RWPE2 (cell line): ENCODE data around the gene EP400.
A peak's percentile ranks its signal among the peaks of the same experiment; 100 is the strongest.

ENCODE experiments used
- ATAC-seq: fragments of 200-7000 bp; cut with Tn5 transposase; 3 replicates; pipeline ENCODE4 v1.9.1; 2021; ENCODE audit warnings: low read depth
- DNase-seq: peaks from one replicate; pipeline ENCODE4 v3.0.0-alpha.2; 2020; ENCODE audit warnings: low spot score
- H3K27ac ChIP-seq: fragments of 450-650 bp; 2 replicates; pipeline ENCODE4 v1.5.1; 2017; ENCODE audit warnings: mild to moderate bottlenecking; ENCODE audit not compliant: poor library complexity, severe bottlenecking
- H3K27me3 ChIP-seq: fragments of 250-450 bp; sonication (Bioruptor Pico); 2 replicates; pipeline ENCODE4 v1.5.1; 2021; ENCODE audit warnings: mild to moderate bottlenecking, moderate library complexity; ENCODE audit not compliant: insufficient read depth, poor library complexity, severe bottlenecking
- H3K36me3 ChIP-seq: fragments of 250-450 bp; sonication (Bioruptor Pico); 2 replicates; pipeline ENCODE4 v1.5.1; 2020; ENCODE audit warnings: low read depth, mild to moderate bottlenecking, moderate library complexity
- H3K4me1 ChIP-seq: fragments of 250-450 bp; sonication (Bioruptor Pico); 2 replicates; pipeline ENCODE4 v1.5.1; 2021; ENCODE audit warnings: mild to moderate bottlenecking, moderate library complexity; ENCODE audit not compliant: insufficient read depth, poor library complexity, severe bottlenecking
- H3K4me3 ChIP-seq: fragments of 250-450 bp; sonication (Bioruptor Pico); 2 replicates; pipeline ENCODE4 v1.5.1; 2021; ENCODE audit warnings: mild to moderate bottlenecking, moderate library complexity; ENCODE audit not compliant: severe bottlenecking
- H3K9me3 ChIP-seq: fragments of 250-450 bp; sonication (Bioruptor Pico); 2 replicates; pipeline ENCODE4 v1.5.1; 2021; ENCODE audit warnings: mild to moderate bottlenecking, moderate library complexity; ENCODE audit not compliant: severe bottlenecking
- TF ChIP-seq, protein P1 (sequence below): fragments of 450-650 bp; IDR thresholded peaks from one replicate; pipeline ENCODE4 v1.5.1; 2017; ENCODE audit warnings: mild to moderate bottlenecking, moderate library complexity; ENCODE audit not compliant: poor library complexity, severe bottlenecking

Gene EP400, protein sequence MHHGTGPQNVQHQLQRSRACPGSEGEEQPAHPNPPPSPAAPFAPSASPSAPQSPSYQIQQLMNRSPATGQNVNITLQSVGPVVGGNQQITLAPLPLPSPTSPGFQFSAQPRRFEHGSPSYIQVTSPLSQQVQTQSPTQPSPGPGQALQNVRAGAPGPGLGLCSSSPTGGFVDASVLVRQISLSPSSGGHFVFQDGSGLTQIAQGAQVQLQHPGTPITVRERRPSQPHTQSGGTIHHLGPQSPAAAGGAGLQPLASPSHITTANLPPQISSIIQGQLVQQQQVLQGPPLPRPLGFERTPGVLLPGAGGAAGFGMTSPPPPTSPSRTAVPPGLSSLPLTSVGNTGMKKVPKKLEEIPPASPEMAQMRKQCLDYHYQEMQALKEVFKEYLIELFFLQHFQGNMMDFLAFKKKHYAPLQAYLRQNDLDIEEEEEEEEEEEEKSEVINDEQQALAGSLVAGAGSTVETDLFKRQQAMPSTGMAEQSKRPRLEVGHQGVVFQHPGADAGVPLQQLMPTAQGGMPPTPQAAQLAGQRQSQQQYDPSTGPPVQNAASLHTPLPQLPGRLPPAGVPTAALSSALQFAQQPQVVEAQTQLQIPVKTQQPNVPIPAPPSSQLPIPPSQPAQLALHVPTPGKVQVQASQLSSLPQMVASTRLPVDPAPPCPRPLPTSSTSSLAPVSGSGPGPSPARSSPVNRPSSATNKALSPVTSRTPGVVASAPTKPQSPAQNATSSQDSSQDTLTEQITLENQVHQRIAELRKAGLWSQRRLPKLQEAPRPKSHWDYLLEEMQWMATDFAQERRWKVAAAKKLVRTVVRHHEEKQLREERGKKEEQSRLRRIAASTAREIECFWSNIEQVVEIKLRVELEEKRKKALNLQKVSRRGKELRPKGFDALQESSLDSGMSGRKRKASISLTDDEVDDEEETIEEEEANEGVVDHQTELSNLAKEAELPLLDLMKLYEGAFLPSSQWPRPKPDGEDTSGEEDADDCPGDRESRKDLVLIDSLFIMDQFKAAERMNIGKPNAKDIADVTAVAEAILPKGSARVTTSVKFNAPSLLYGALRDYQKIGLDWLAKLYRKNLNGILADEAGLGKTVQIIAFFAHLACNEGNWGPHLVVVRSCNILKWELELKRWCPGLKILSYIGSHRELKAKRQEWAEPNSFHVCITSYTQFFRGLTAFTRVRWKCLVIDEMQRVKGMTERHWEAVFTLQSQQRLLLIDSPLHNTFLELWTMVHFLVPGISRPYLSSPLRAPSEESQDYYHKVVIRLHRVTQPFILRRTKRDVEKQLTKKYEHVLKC (N-terminal part only)

GRCh38 chr12:131949431-131950181 lies at the start of gene EP400:
TSS of gene EP400 (plus strand) at chr12:131949942. CDS start at chr12:131960620, 10,678 bp downstream.
- H3K9me3 ChIP-seq, result no peaks in the 10 kb centered on the region
- H3K4me1 ChIP-seq, result peaks cover 3% of the 10 kb centered on the region
- H3K27ac ChIP-seq, result peak within 1 kb of the TSS; percentile 46
- TF ChIP-seq, protein P1, sequence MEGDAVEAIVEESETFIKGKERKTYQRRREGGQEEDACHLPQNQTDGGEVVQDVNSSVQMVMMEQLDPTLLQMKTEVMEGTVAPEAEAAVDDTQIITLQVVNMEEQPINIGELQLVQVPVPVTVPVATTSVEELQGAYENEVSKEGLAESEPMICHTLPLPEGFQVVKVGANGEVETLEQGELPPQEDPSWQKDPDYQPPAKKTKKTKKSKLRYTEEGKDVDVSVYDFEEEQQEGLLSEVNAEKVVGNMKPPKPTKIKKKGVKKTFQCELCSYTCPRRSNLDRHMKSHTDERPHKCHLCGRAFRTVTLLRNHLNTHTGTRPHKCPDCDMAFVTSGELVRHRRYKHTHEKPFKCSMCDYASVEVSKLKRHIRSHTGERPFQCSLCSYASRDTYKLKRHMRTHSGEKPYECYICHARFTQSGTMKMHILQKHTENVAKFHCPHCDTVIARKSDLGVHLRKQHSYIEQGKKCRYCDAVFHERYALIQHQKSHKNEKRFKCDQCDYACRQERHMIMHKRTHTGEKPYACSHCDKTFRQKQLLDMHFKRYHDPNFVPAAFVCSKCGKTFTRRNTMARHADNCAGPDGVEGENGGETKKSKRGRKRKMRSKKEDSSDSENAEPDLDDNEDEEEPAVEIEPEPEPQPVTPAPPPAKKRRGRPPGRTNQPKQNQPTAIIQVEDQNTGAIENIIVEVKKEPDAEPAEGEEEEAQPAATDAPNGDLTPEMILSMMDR, result peak; percentile 76
- no peaks in the 10 kb centered on the region for H3K36me3 ChIP-seq
- DNase-seq, result peak; percentile 92
- peak; percentile 94 for ATAC-seq
- H3K4me3 ChIP-seq, result peak within 1 kb of the TSS; percentile 81
- H3K27me3 ChIP-seq, result no peaks in the 10 kb centered on the region

GRCh38 chr12:131900397-131900796 lies 49.3 kb upstream of the EP400 start:
- DNase-seq, result no peak
- peaks cover 8% of the 10 kb centered on the region; the same call in 1 of the 2 replicates for H3K36me3 ChIP-seq
- TF ChIP-seq, protein P1, result no peak
- H3K4me3 ChIP-seq, result no peak overlapping the region
- peak; percentile 7; the same call in 1 of the 3 replicates for ATAC-seq
- H3K27ac ChIP-seq, result peak overlapping the region; percentile 8
- no peaks in the 10 kb centered on the region for H3K27me3 ChIP-seq
- H3K9me3 ChIP-seq, result no peaks in the 10 kb centered on the region
- H3K4me1 ChIP-seq, result peaks cover 19% of the 10 kb centered on the region

GRCh38 chr12:131901431-131902331 lies 48.1 kb upstream of the EP400 start:
- Histone ChIP-seq H3K4me3 (no peak overlapping the region), H3K4me1 (peaks cover 19% of the 10 kb centered on the region), H3K9me3 (no peaks in the 10 kb centered on the region), H3K27me3 (no peaks in the 10 kb centered on the region), H3K36me3 (peaks cover 8% of the 10 kb centered on the region; the same call in 1 of the 2 replicates), H3K27ac (peak overlapping the region; percentile 2)
- peak; percentile 72 for ATAC-seq
- DNase-seq, result peak; percentile 74
- TF ChIP-seq, protein P1, result no peak
